ENCODE measurements around the gene PRKD2.
"Not testable (repeated sequence)": the region's sequence is repeated elsewhere in the genome, so short reads cannot be mapped to it uniquely, and the experiment has no call there.

The PRKD2 gene

DNA sequence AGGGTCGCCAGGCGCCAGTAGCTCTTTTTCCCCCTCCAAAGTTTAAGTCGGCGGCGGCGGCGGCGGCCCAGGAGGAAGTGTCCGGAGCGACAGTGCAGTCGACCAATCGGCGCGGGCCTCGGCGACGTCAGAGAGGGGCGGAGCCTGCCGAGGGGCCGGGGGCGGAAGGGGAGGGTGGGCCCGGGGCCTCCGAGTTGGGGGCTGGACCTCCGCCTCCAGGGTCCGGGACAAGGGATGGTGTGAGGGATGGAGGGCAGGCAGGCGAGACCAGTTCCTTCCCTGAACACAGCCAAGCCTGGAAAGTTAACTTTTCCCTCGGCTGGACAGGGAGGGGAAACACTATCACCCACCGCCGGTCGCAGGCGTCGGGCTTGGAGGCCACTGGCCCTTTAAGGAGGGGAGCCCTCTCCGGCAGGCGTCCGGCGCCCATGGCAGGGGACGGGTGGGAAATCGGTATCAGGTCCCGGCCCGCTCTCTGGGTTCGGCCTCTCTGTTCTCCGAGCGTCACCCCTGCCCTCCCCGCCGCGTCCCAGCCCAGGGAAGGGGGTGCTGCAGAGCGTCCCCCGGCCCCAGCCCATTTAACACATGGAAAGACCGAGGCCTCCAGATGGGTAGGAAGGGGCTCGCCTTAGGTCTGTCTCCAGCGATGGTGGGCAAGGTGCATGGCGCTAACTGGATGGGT is at the start of gene PRKD2:
PRKD2 (minus strand) TSS at position 81 of the 682 bp plus-strand sequence. CDS start 744 bp downstream, outside the sequence.
- DNase-seq, result peak; percentile 88

DNA sequence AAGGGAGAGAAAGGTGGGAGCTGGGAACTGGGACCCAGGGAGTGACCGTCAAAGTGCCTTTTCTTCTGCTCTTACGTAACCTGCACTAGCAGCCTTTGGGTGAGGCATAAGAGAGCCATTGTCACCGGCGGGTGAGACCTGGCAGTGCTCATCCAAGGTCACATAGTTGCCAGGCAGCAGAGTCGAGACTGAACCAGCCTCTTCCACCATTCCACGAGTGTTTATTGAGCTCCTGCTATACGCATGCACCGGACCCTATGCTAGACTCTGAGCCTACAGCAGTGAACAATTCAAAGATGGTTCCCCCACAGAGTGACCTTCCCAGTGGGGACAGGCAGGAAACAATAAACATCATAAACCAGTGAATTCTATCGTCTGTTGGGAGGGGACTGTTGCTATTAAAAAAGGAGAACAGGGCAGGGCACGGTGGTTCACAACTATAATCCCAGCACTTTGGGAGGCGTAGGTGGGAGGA is 47.9 kb upstream of the PRKD2 start:
- no peak for DNase-seq

DNA sequence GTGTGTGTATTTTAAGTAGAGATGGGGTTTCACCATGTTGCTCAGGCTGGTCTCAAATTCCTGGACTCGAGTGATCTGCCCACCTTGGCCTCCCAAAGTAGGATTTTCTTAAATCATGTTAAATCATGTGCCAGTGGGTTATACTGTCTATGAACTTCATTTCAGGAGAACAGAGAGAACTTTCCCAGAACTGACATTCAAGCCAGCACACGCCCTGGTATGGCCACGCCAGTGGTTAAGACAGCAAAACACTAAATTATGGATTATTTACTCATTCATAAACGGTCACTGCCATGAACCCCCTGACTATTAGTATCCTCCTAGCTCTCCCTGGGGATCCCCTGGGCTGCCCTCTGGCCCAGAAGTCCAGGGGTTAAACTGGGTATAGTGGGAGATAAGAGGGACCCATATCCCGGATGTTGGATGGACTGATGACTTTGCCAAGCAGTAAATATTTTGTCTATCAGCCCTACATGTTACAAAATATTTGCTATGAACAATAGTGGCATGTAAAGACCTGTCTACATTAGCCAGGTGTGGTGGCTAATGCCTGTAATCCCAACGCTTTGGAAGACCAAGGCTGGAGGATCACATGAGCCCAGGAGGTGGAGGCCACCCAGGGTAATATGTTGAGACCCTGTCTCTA is 45.5 kb upstream of the PRKD2 start:
- no peak for DNase-seq

- no peak for DNase-seq
Observed at GRCh38 chr19:46761418-46761831, 44.5 kb upstream of the PRKD2 start.

DNA sequence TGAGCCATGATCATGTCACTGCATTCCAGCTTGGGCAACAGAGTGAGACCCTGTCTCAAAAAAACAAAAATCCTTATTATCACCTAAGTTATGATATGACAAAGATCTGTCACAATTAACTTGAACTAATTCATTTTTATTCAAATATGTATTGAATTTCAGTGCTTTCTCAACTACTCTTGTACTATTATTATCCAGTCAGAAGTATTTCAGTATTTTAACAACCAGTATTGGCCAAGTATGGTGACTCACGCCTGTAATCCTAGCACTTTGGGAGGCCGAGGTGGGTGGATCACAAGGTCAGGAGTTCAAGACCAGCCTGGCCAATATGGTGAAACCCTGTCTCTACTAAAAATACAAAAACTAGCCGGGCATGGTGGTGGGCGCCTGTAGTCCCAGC is 44.0 kb upstream of the PRKD2 start:
- not testable (repeated sequence) for DNase-seq

DNA sequence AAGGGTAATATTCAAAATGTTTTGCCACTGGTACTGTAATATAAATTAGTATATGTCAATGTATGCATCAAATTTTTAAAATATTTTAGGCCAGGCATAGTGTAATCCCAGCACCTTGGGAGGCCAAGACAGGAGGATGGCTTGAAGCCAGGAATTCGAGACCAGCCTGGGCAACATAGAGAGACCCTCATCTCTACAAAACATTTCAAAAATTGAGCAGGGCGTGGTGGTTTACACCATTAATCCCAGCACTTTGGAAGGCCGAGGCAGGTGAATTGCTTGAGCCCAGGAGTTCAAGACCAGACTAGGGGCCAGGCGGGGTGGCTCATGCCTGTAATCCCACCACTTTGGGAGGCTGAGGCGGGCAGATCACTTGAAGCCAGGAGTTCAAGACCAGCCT is 43.4 kb upstream of the PRKD2 start:
- DNase-seq, result no peak

GRCh38 chr19:46759817-46760333 is 43.0 kb upstream of the PRKD2 start:
- peak; percentile 26 for DNase-seq

- DNase-seq, result no peak
Observed at GRCh38 chr19:46759206-46759605, 42.3 kb upstream of the PRKD2 start.

- no peak for DNase-seq
Observed at GRCh38 chr19:46756544-46756888, 39.6 kb upstream of the PRKD2 start.

GRCh38 chr19:46755853-46756543 is 39.1 kb upstream of the PRKD2 start:
- DNase-seq, result no peak

- no peak for DNase-seq
Observed at GRCh38 chr19:46755077-46755852, 38.4 kb upstream of the PRKD2 start.

GRCh38 chr19:46753420-46754155 is 36.7 kb upstream of the PRKD2 start:
- peak; percentile 91 for DNase-seq

GRCh38 chr19:46748325-46749109 is 31.6 kb upstream of the PRKD2 start:
- DNase-seq, result peak; percentile 62

GRCh38 chr19:46746281-46747057 is 29.6 kb upstream of the PRKD2 start, which contains the start of gene STRN4:
TSS of gene STRN4 (minus strand) at chr19:46746450. CDS start at chr19:46746430, 20 bp downstream.
- peak; percentile 87 for DNase-seq

DNA sequence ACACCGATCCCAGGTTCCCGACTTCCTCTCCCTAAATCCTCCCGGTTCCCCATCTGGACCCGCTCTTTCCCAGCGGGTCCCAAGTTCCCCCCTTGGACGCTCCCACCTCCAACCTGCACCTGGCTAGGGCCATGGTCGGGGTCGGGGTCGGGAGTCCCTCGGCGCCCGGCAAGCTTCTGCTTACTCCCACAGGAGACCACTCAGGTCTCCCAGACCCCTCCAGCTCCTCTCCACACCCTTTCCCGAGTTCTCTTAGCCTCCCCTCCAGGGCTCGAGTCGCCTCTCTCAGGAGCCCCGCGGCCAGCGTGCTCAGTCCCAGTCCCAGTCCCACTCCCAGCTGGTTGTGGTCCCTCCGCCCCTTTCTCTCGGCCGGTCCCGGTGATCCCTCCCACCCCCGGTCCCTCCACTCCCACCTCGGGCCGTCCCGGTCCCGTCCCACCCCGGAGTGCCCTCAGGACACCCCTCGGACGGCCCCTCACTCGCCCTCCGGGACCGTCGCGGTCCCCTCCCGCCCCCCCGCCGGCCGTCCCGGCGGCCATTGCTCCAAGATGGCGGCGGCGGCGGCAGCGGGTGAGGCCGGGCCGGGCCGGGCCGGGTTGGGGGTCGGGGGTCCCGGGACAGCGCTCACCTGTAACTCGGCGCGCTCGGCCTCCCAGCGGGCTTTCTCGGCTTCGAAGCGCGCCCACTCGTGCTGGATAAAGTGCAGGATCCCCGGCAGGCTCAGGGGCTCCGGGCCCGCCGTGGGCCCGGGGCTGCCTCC is 28.8 kb upstream of the PRKD2 start, which contains the start of gene FKRP:
FKRP (plus strand) TSS at position 537 of the 760 bp plus-strand sequence. CDS start 9,394 bp downstream, outside the sequence.
- DNase-seq, result peak; percentile 58

- no peak for DNase-seq
Observed at GRCh38 chr19:46745030-46745429, 28.1 kb upstream of the PRKD2 start.

GRCh38 chr19:46744005-46744691 is 27.2 kb upstream of the PRKD2 start:
- DNase-seq, result no peak

GRCh38 chr19:46742926-46743480 is 26.1 kb upstream of the PRKD2 start:
- no peak for DNase-seq

Measured in NCI-H69 (cell line).